Esophagus squamous epithelium (tissue), 4 donors: ENCODE data around the gene FAIM2.

ENCODE experiments used
- POLR2A ChIP-seq, 4 donors: fragments of 450-650 bp; IDR thresholded peaks; one replicate each; pipeline ENCODE4 v1.6.1; 2017; ENCODE audit warnings: antibody characterized with exemption in 4 of 4, mild to moderate bottlenecking in 4 of 4, moderate library complexity in 3 of 4
- TF ChIP-seq, protein P1 (sequence below), 6 experiments: fragments of 450-650 bp in 4 of 6; fragments of 200-600 bp in 2 of 6; sonication (generic) in 2 of 6; IDR thresholded peaks; one replicate each; pipeline ENCODE4 v1.5.1; 2016 to 2019; ENCODE audit warnings: antibody characterized with exemption in 6 of 6, mild to moderate bottlenecking in 4 of 6, moderate library complexity in 4 of 6

DNA sequence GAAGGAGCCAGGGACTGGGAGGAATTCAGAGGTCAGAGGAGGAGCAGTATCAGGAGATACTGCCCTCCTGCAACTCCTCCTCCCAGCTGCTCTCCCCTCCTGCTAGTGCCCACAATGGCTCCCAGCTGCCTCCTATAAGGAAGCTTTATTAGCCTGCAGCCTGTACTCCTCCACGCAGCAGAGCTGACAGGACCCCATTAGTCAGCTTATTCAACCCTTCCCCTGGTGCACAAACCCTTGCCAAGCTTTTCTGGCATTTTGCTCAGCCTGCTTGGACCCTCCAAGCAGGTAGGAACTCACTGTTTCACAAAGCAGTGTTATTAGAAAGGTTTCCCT lies 39.9 kb upstream of the FAIM2 start:
- TF ChIP-seq, protein P1, sequence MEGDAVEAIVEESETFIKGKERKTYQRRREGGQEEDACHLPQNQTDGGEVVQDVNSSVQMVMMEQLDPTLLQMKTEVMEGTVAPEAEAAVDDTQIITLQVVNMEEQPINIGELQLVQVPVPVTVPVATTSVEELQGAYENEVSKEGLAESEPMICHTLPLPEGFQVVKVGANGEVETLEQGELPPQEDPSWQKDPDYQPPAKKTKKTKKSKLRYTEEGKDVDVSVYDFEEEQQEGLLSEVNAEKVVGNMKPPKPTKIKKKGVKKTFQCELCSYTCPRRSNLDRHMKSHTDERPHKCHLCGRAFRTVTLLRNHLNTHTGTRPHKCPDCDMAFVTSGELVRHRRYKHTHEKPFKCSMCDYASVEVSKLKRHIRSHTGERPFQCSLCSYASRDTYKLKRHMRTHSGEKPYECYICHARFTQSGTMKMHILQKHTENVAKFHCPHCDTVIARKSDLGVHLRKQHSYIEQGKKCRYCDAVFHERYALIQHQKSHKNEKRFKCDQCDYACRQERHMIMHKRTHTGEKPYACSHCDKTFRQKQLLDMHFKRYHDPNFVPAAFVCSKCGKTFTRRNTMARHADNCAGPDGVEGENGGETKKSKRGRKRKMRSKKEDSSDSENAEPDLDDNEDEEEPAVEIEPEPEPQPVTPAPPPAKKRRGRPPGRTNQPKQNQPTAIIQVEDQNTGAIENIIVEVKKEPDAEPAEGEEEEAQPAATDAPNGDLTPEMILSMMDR (IDR thresholded peaks at IDR 0.05) = no peak
- TF ChIP-seq POLR2A (IDR thresholded peaks at IDR 0.05) = no peak
